OCI-LY7 (cell line): ENCODE measurements around the gene FNBP1. TPM values are rescaled to one million over a fixed set of nuclear protein-coding genes. Genes with fewer than 3 reads are reported as not detected.

ENCODE experiments used
- BruUV-seq: library from RNA; stranded (reverse); fragments of 400-500 nt; replicated peaks from 2 replicates; lab custom pipeline; 2021; lab: Mats Ljungman, UMichigan
- CTCF ChIA-PET: fragments of 300-600 bp; sonication (Branson Sonifier 250); formaldehyde crosslinking; loops from one replicate; lab custom pipeline; 2022; ENCODE audit warnings: antibody characterized with exemption; ENCODE audit not compliant: unreplicated experiment; lab: Charles Lee
- POLR2A ChIA-PET: fragments of 300-600 bp; sonication (Branson Sonifier 250); formaldehyde crosslinking; loops from one replicate; lab custom pipeline; 2022; ENCODE audit warnings: antibody characterized with exemption; lab: Charles Lee
- DNase-seq: peaks from one replicate; pipeline ENCODE4 v3.0.0-alpha.2; 2015; ENCODE audit warnings: low spot score
- H2AFZ ChIP-seq: fragments of 200-600 bp; sonication (generic), shearing (Covaris generic); 2 replicates; pipeline ENCODE4 v1.6.1; 2014; ENCODE audit warnings: mild to moderate bottlenecking, antibody characterized with exemption, low read length, moderate library complexity
- H3K27ac ChIP-seq: fragments of 200-600 bp; sonication (generic); 2 replicates; pipeline ENCODE4 v1.5.1; 2014; ENCODE audit warnings: mixed run types, low read depth, mild to moderate bottlenecking, moderate library complexity, low read length, inconsistent platforms; ENCODE audit not compliant: poor library complexity, severe bottlenecking
- H3K36me3 ChIP-seq: fragments of 200-600 bp; sonication (generic); 2 replicates; pipeline ENCODE4 v1.6.1; 2014; ENCODE audit warnings: mild to moderate bottlenecking, antibody characterized with exemption, low read length, moderate library complexity, mixed read lengths; ENCODE audit not compliant: insufficient read depth
- H3K4me1 ChIP-seq: fragments of 200-600 bp; sonication (generic); 2 replicates; pipeline ENCODE4 v1.5.1; 2014; ENCODE audit warnings: mild to moderate bottlenecking, low read length; ENCODE audit not compliant: insufficient read depth, poor library complexity, severe bottlenecking
- H3K4me2 ChIP-seq: fragments of 200-600 bp; sonication (generic); 2 replicates; pipeline ENCODE4 v1.6.1; 2014; ENCODE audit warnings: mild to moderate bottlenecking, low read length
- H3K4me3 ChIP-seq: fragments of 200-600 bp; sonication (generic); 2 replicates; pipeline ENCODE4 v1.5.1; 2014; ENCODE audit warnings: mild to moderate bottlenecking, low read depth, low read length; ENCODE audit not compliant: poor library complexity, severe bottlenecking
- H3K79me2 ChIP-seq: fragments of 200-600 bp; sonication (generic); 2 replicates; pipeline ENCODE4 v1.6.1; 2016; ENCODE audit warnings: low read depth, mild to moderate bottlenecking, low read length, moderate library complexity, mixed read lengths; ENCODE audit not compliant: insufficient read depth
- H3K9me2 ChIP-seq: fragments of 200-600 bp; sonication (generic); 2 replicates; pipeline ENCODE4 v1.6.1; 2016; ENCODE audit warnings: mild to moderate bottlenecking, low read length, mixed read lengths; ENCODE audit not compliant: insufficient read depth
- H3K9me3 ChIP-seq: fragments of 200-600 bp; sonication (generic); 2 replicates; pipeline ENCODE4 v1.6.1; 2014; ENCODE audit warnings: mild to moderate bottlenecking, mixed run types, low read length, mixed read lengths
- H4K20me1 ChIP-seq: fragments of 200-600 bp; sonication (generic); 2 replicates; pipeline ENCODE4 v1.6.1; 2014; ENCODE audit warnings: mild to moderate bottlenecking, antibody characterized with exemption, low read length, moderate library complexity, mixed read lengths; ENCODE audit not compliant: insufficient read depth
- EZH2phosphoT487 ChIP-seq: fragments of 200-600 bp; sonication (generic); IDR thresholded peaks from 2 replicates; pipeline ENCODE4 v1.6.1; 2018; ENCODE audit warnings: low read depth, borderline replicate concordance, mild to moderate bottlenecking, mixed run types, antibody characterized with exemption, low read length, moderate library complexity, mixed read lengths
- intact Hi-C: fragments of 100-400 bp; cut with micrococcal nuclease; formaldehyde crosslinking; loops from one replicate; pipeline ENCODE4 v1.10.0; 2022; ENCODE audit not compliant: unreplicated experiment
- total RNA-seq, 2 experiments: library from RNA; depleted of rRNA in 1 of 2; stranded (reverse); fragments of >200 nt in 1 of 2; shearing (Covaris generic) in 1 of 2; gene quantifications; 2 replicates each; pipeline ENCODE4 v1.2.3, GENCODE V29; 2014 to 2022
- TF ChIP-seq, protein P1 (sequence below): fragments of 200-600 bp; sonication (generic); conservative IDR thresholded peaks from 2 replicates; pipeline ENCODE4 v1.5.1; 2014; ENCODE audit warnings: mild to moderate bottlenecking, antibody characterized with exemption, low read length, moderate library complexity, mixed read lengths

FNBP1 gene
- total RNA-seq, 2 experiments from 2014 or later = 93.3 to 164 TPM

DNA sequence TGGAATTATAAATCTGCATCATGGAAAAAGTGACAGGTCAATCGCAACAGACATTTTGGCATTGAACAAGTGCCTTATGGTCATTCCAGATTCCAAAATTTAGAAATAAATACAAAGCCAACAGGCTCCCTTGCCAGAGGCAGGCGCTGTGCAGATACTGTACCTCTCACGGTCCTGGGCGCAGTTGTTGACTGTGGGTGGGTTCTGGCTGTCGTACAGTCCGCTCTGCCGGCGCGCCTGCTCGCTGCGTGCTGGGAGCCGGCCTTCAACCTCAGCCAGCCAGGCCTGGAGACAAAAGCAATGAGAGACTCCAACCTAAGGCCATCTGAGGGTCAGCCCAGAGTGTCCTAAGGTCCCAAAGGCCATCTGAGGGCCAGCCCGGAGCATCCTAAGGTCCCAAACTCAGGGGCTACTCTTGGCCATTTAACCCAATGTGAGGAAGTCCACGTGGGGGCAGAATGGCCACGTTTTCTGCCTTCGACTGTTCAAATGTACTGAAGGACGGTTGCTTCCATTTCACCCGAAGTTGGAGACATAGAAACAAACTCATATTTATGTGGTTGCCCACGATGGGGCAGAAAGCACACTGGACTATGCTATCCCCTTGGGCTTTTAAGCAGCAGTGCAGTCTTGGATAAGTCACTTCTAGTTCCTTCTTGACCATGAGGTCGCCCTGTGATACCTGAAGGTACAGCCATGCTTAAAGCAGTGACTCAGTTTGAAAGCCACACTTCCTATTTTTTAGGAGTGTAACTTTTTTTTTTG, 142.5 kb downstream of the FNBP1 start:
- H3K4me2 ChIP-seq = no peak overlapping the region
- CTCF ChIA-PET = no interaction called here

DNA sequence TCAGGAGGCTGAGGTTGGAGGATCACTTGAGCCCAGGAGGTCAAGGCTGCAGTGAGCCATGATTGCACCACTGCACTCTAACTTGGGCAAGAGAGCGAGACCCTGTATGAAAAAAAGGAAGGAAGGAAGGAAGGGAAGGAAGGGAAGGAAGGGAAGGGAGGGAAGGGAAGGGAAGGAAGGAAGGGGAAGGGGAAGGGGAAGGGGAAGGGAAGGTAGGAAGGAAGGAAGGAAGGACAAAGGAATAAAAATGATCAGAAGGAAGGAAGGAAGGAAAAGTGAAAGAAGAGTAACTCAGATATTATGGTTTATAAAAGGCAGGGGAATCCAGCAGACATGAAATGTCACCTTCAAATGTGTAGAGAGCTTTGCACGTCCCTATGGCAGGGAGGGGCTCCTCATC, 143.4 kb downstream of the FNBP1 start:
- Histone ChIP-seq H3K9me3 (no peaks in the 10 kb centered on the region), H3K36me3 (peaks cover 94% of the 10 kb centered on the region), H3K4me3 (no peak overlapping the region), H4K20me1 (no peaks in the 10 kb centered on the region; the same call in 1 of the 2 replicates), H3K27ac (no peak overlapping the region), H3K79me2 (no peaks in the 10 kb centered on the region), H2AFZ (no peak overlapping the region), H3K4me2 (no peak overlapping the region), H3K9me2 (no peaks in the 10 kb centered on the region), H3K4me1 (peaks cover 3% of the 10 kb centered on the region)
- no TSS peak for BruUV-seq
- TF ChIP-seq, protein P1, sequence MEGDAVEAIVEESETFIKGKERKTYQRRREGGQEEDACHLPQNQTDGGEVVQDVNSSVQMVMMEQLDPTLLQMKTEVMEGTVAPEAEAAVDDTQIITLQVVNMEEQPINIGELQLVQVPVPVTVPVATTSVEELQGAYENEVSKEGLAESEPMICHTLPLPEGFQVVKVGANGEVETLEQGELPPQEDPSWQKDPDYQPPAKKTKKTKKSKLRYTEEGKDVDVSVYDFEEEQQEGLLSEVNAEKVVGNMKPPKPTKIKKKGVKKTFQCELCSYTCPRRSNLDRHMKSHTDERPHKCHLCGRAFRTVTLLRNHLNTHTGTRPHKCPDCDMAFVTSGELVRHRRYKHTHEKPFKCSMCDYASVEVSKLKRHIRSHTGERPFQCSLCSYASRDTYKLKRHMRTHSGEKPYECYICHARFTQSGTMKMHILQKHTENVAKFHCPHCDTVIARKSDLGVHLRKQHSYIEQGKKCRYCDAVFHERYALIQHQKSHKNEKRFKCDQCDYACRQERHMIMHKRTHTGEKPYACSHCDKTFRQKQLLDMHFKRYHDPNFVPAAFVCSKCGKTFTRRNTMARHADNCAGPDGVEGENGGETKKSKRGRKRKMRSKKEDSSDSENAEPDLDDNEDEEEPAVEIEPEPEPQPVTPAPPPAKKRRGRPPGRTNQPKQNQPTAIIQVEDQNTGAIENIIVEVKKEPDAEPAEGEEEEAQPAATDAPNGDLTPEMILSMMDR = no peak
- no peak for TF ChIP-seq EZH2phosphoT487
- DNase-seq = no peak
- CTCF ChIA-PET = no interaction called here
- intact Hi-C loops = no loop called here
- POLR2A ChIA-PET = no interaction called here

More for the DNA sequence above, 142.5 kb downstream of the FNBP1 start:
- no peaks in the 10 kb centered on the region for H3K9me2 ChIP-seq
- no peak overlapping the region for H3K27ac ChIP-seq
- H4K20me1 ChIP-seq = no peaks in the 10 kb centered on the region; the same call in 1 of the 2 replicates
- no peaks in the 10 kb centered on the region for H3K9me3 ChIP-seq
- no peak for TF ChIP-seq EZH2phosphoT487
- TF ChIP-seq, protein P1 = no peak
- H3K36me3 ChIP-seq = peaks cover 92% of the 10 kb centered on the region
- H3K4me3 ChIP-seq = no peak overlapping the region
- BruUV-seq = no TSS peak
- intact Hi-C loops = no loop called here
- no peak overlapping the region for H2AFZ ChIP-seq
- no peaks in the 10 kb centered on the region for H3K79me2 ChIP-seq
- H3K4me1 ChIP-seq = peaks cover 3% of the 10 kb centered on the region
- no peak for DNase-seq
- POLR2A ChIA-PET = no interaction called here

DNA sequence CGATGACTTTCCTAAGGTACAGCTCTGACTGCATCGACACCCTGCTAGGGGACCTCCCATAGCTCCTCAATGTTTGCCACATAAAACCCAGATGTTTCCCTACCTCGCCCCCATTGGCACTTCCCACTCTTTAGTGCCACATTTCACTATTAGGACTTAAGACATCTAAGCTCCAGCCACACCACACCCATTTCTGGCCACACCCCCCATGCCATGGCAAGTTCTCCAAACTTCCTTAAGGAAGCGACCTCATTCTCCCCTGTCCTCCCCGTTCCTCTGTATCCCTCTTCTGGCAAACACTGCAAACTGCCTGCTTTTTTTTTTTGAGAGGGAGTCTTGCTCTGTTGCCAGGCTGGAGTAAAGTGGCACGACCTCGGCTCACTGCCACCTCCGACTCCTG, 144.8 kb downstream of the FNBP1 start:
- Histone ChIP-seq H4K20me1 (no peaks in the 10 kb centered on the region; the same call in 1 of the 2 replicates), H3K4me1 (peaks cover 13% of the 10 kb centered on the region), H3K27ac (no peak overlapping the region), H3K4me2 (no peak overlapping the region), H3K9me3 (no peaks in the 10 kb centered on the region), H3K79me2 (no peaks in the 10 kb centered on the region), H3K9me2 (no peaks in the 10 kb centered on the region), H3K4me3 (no peak overlapping the region), H3K36me3 (peaks cover 94% of the 10 kb centered on the region), H2AFZ (no peak overlapping the region)
- no TSS peak for BruUV-seq
- TF ChIP-seq, protein P1 = no peak
- no peak for TF ChIP-seq EZH2phosphoT487
- ChIA-PET POLR2A (interaction anchor here (0.7 to 1.5 kb wide), 2 partner anchors 9 to 10 kb away, joined by 3 to 4 read pairs; no protein-coding TSS in a partner anchor), CTCF (no interaction called here)
- DNase-seq = no peak
- intact Hi-C loops = no loop called here
